ENCODE measurements around the gene PARD3B.

The PARD3B gene

GRCh38 chr2:205370726-205371125 is 825.5 kb downstream of the PARD3B start:
- DNase-seq (ENCODE audit: low read depth in 1 of 2, low spot score in 1 of 2) = no peak

GRCh38 chr2:205372141-205372540 is 826.9 kb downstream of the PARD3B start:
- DNase-seq (ENCODE audit: low read depth in 1 of 2, low spot score in 1 of 2) = no peak

GRCh38 chr2:205375461-205376448 is 830.5 kb downstream of the PARD3B start:
- DNase-seq (ENCODE audit: low read depth in 1 of 2, low spot score in 1 of 2) = no peak

DNA sequence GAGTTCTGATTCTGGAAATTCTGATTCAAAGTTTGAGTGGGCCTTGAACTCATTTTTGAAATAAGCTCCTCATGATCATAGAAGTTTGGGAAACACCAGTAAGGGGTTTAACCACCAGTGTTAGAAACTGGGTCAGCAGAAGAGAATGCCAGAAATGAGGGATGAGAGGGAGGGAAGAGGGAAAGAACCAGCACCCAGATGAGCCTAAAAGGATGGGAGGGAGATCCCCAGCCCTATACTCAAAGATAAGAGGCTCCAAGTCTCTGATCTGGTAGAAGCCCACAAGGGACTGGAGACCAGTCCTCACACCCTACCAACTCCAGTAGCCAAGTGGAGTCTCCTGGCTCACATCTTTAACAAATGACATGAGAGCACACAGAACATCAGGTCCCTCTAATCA is 832.0 kb downstream of the PARD3B start:
- DNase-seq (ENCODE audit: low read depth in 1 of 2, low spot score in 1 of 2) = no peak

- DNase-seq (ENCODE audit: low read depth in 1 of 2, low spot score in 1 of 2) = no peak
Observed at GRCh38 chr2:205383601-205384000, 838.3 kb downstream of the PARD3B start.

DNA sequence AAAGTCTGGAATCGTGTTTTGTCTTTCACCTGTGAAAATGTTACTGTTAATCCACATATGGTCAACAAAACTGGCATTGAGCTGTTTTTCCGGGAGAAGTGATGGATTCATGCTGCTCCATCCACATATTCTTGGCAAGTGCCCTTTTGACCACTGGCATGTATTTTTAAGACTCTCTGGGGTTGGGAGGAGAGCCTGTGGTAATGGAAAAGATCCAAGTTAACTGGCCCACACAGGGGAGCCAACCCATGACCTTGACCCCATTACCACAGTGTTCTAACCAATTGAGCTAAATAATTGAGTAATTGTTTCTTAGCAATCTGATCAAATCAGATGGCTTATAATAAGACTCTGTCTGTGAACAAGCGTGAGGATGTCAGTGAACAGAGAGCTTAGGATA is 840.8 kb downstream of the PARD3B start:
- no peak for DNase-seq (ENCODE audit: low read depth in 1 of 2, low spot score in 1 of 2)

DNA sequence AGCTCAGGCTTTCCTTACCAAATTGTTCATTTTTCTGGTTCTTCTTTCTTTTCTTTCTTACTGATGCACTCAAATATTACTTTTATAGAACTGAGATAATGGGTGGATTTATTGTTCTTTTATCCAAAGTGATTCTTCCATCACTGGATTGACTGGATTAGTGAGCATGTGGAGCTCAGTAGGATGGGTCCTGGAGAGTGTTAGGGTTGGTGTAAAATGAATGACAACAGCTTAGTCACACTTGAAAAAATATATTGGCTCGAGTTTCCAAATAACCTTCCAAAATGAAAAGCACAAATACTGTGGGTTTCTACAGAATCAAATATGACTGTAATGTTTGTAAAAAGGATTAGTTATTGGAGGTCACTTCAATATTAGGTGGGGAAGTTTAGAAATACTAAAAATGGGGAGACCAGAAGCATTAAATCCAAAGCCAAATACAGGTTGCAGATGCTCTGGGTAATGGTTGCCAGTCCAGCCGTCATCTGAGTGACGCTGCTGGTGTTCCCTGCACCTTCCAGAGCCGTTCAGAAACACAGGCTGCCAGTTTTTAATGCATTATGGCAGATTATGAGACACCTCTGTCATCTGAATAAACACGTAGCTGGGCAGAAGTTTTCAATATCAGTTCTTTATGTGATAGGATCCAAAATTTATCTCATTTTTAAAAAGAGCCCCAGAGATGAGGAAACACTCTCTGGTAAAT is 842.2 kb downstream of the PARD3B start:
- DNase-seq (ENCODE audit: low read depth in 1 of 2, low spot score in 1 of 2) = no peak

GRCh38 chr2:205390866-205391265 is 845.6 kb downstream of the PARD3B start:
- no peak for DNase-seq (ENCODE audit: low read depth in 1 of 2, low spot score in 1 of 2)

GRCh38 chr2:205401511-205401910 is 856.2 kb downstream of the PARD3B start:
- DNase-seq (ENCODE audit: low read depth in 1 of 2, low spot score in 1 of 2) = no peak

DNA sequence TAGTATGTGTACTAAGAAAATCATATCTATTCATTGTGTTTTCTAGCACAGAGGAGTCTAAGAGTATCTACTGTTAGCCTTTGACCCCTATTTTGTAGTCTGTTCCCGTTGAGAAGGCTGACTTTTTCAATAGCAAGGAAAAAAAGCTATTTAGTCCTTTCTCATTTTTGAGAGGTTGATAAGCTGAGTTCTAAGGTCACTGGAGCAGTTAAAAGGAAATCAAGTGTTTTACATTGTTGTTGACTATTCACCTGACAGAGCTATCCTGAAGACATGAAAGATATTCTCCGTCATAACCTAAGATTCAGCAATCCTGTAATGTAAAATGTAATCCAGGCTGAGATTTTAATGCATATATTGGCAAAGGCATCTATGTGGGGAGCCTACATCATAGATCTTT is 856.7 kb downstream of the PARD3B start:
- no peak for DNase-seq (ENCODE audit: low read depth in 1 of 2, low spot score in 1 of 2)

DNA sequence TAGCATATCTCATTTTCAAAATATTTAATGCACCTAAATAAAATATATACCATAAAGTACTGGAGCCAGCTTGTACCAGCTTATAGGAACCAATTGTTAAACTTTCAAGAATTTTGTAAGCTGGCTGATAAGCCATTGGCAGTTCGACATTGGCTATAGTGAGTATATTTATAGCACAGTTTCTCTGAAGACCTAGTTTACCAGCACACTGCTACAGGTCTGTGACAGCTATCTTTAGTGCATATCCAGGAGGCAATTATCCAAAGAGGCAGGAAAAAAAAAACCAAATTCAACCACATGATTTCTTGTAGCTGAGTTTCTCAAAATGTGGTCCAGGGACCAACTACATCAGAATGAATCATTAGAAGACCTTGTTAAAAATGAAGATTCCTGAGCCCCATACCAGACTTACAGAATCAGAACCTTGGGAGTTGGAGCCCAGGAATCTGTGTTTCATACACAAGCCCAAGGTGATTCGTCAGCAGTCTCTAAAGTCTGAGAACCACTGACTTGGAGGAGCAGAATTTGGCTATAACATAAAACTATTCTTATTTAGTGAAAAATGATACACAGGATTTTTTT is 858.1 kb downstream of the PARD3B start:
- DNase-seq (ENCODE audit: low read depth in 1 of 2, low spot score in 1 of 2) = no peak

GRCh38 chr2:205405194-205405593 is 859.9 kb downstream of the PARD3B start:
- DNase-seq (ENCODE audit: low read depth in 1 of 2, low spot score in 1 of 2) = no peak

DNA sequence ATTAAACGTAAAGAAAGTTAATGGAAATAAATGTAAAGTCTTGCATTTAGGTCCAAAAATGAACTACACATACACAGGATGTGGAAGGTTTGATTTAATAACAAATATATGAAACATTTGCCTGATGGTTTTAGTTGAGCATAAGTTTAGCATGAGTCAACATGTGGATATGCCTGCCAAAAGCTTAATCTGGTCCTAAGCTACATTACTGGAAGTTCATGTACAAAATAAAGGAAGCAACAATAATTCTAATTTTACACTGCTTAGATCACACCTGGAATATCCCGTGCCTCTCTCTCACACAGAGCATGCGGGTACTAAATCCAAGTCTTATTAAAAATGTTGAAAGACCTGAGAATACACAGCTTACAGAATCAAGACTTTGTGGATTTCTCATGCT is 860.5 kb downstream of the PARD3B start:
- no peak for DNase-seq (ENCODE audit: low read depth in 1 of 2, low spot score in 1 of 2)

GRCh38 chr2:205407984-205408383 is 862.7 kb downstream of the PARD3B start:
- no peak for DNase-seq (ENCODE audit: low read depth in 1 of 2, low spot score in 1 of 2)

GRCh38 chr2:205408696-205409095 is 863.4 kb downstream of the PARD3B start:
- no peak for DNase-seq (ENCODE audit: low read depth in 1 of 2, low spot score in 1 of 2)

DNA sequence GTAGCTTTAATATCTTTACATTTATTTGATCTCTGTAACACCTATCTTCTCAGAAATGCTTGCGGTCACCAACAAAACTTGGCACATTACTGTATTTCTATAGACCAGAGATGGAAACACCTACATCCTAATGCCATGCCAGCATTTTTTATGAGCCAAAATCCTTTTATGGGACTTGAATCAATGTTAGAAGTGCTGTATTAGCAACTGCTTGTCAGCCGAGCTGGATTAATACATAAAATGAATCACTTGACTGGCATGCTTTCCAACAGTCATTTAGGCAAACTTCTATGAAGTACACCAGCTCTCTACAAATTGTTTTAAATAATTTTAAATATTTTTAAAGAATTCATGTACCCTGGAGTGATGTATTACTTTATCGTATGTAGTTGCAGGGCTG is 864.1 kb downstream of the PARD3B start:
- DNase-seq (ENCODE audit: low read depth in 1 of 2, low spot score in 1 of 2) = no peak

DNA sequence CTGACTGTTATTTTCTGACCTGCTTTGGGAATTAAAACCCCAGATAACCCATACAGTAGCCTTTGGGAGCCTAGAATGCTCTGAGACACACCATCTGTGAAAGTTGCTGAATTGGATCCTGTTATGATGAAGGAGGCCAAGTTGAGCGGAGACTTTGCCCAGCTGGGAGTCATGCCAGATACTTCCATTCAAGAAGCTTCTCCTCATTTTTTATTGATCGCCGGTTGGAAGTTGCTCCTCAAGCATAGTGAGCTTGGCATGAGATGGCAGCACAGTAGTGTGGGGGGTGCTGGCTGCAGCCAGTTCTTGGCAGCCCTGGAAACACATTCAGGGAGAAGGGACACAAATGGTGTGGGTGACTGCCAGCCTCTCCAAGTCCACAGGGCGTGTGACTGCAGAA is 866.3 kb downstream of the PARD3B start:
- DNase-seq (ENCODE audit: low read depth in 1 of 2, low spot score in 1 of 2) = no peak

- DNase-seq (ENCODE audit: low read depth in 1 of 2, low spot score in 1 of 2) = no peak
Observed at GRCh38 chr2:205424326-205424725, 879.1 kb downstream of the PARD3B start.

GRCh38 chr2:205425102-205425501 is 879.8 kb downstream of the PARD3B start:
- DNase-seq (ENCODE audit: low read depth in 1 of 2, low spot score in 1 of 2) = no peak

- DNase-seq (ENCODE audit: low read depth in 1 of 2, low spot score in 1 of 2) = no peak
Observed at GRCh38 chr2:205427112-205427511, 881.8 kb downstream of the PARD3B start.

DNA sequence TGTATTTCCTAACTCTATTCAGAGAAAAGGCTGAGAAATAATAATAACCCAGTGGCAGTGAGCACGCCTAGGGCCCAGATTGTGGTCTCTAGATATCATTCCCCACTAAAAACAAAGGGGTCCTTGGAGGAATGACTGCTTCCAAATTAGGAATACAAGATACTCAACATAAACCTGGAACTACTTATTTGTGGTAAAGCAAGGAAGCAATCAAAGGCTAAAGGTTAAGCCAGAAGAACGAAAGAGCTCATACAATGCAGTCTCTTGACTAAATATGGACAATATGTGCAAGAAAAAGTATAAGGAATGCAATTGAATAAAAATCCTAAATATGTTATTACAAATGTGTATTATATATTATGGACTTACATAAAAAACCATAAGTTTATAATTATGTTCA is 883.5 kb downstream of the PARD3B start:
- DNase-seq (ENCODE audit: low read depth in 1 of 2, low spot score in 1 of 2) = no peak

GRCh38 chr2:205435970-205436369 is 890.7 kb downstream of the PARD3B start:
- no peak for DNase-seq (ENCODE audit: low read depth in 1 of 2, low spot score in 1 of 2)
